Activated CD8-positive, alpha-beta T cell treated with anti-CD3 and anti-CD28 coated beads for 36 hours (primary cell): ENCODE results near the gene IGF2BP3. TPM values are rescaled to one million over a fixed set of nuclear protein-coding genes. Genes with fewer than 3 reads are reported as not detected.
"Not testable (repeated sequence)": the region's sequence is repeated elsewhere in the genome, so short reads cannot be mapped to it uniquely, and the experiment has no call there.

Experiments
- ATAC-seq: fragments of 200-7000 bp; cut with Tn5 transposase; one replicate; pipeline ENCODE4 v1.10.0; 2021; ENCODE audit warnings: mild to moderate bottlenecking, moderate library complexity
- CTCF ChIA-PET: fragments of 350-600 bp; sonication (Branson Sonifier 250); formaldehyde crosslinking; loops from one replicate; lab custom pipeline; 2021; ENCODE audit warnings: antibody characterized with exemption; lab: Charles Lee
- POLR2A ChIA-PET: fragments of 350-600 bp; sonication (Branson Sonifier 250); formaldehyde crosslinking; loops from one replicate; lab custom pipeline; 2021; ENCODE audit warnings: antibody characterized with exemption; lab: Charles Lee
- DNase-seq: peaks from one replicate; pipeline ENCODE4 v3.0.0-alpha.2; 2020
- H3K27ac Mint-ChIP-seq: one replicate; pipeline ENCODE4 v1.8.0; 2021; ENCODE audit warnings: mild to moderate bottlenecking, mixed read lengths
- H3K27me3 Mint-ChIP-seq: one replicate; pipeline ENCODE4 v1.8.0; 2021; ENCODE audit warnings: mixed read lengths
- H3K36me3 Mint-ChIP-seq: one replicate; pipeline ENCODE4 v1.8.0; 2021; ENCODE audit warnings: low read depth, mixed read lengths
- H3K4me1 Mint-ChIP-seq: one replicate; pipeline ENCODE4 v1.8.0; 2021; ENCODE audit warnings: low read depth, mixed read lengths
- H3K4me3 Mint-ChIP-seq: one replicate; pipeline ENCODE4 v1.8.0; 2021; ENCODE audit warnings: mild to moderate bottlenecking, moderate library complexity, mixed read lengths
- H3K9me3 Mint-ChIP-seq: one replicate; pipeline ENCODE4 v1.8.0; 2021; ENCODE audit warnings: mixed read lengths
- intact Hi-C: fragments of 100-400 bp; cut with micrococcal nuclease; formaldehyde crosslinking; loops from one replicate; pipeline ENCODE4 v1.10.0; 2022
- total RNA-seq, 2 experiments: library from RNA; stranded (reverse); gene quantifications; one replicate each; pipeline ENCODE4 v1.2.3, GENCODE V29; 2021
- TF ChIP-seq, protein P1 (sequence below): fragments of 200-600 bp; IDR thresholded peaks from one replicate; pipeline ENCODE4 v1.8.0; 2022; ENCODE audit warnings: antibody characterized with exemption, mild to moderate bottlenecking

Gene IGF2BP3
- total RNA-seq, 2 experiments from 2014 or later: 0.61 to 1.1 TPM

DNA sequence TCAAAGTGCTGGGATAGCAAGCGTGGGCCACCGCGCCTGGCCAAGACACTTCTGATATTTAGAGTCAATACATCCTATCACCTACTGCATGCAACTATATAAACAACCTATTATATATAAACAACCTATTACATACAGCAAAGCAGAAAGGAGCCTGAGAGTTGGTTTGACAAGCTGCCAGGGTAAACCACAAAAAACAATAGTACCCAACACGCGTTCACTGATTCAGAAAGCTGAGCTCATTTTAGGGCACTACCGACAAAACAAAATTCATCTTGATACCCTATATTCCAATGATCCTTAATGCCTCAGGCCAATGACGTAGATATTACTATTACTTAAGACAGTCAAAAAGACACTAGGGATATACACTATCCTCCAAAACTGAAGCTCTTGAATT is 154.9 kb downstream of the IGF2BP3 start:
- ChIA-PET POLR2A (no interaction called here), CTCF (interaction anchor here (1.0 to 2.1 kb wide), 2 partner anchors 28 to 36 kb away, joined by 3 to 4 read pairs; no protein-coding TSS in a partner anchor)
- intact Hi-C loops: no loop called here

DNA sequence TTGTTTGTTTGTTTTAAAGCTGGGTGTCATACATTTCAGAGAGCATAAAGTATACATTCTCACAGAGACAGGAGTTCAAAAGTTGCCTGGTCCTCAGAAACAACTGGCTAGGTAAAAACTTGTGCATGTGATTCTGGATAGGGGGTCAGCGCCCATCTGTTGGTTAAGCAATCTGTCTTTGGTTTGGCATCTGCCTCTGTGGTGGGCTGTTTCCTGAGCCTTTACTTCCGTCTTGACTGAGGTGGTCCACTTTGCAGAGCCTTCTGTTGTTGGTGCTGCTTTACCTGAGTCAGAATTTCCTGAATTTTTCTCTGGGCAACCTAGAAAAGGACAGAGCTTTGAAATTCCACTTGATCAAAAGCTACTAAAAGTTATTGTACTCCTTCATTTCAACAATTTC is 158.2 kb downstream of the IGF2BP3 start:
- ChIA-PET POLR2A (interaction anchor here (1.1 to 1.2 kb wide), 2 partner anchors 12 to 35 kb away, joined by 4 read pairs; no protein-coding TSS in a partner anchor), CTCF (interaction anchor here (2.1 kb wide), 1 partner anchor 39 kb away, joined by 10 read pairs; no protein-coding TSS in a partner anchor)
- DNase-seq, H3K9me3 Mint-ChIP-seq, H3K4me3 Mint-ChIP-seq, ATAC-seq, H3K27me3 Mint-ChIP-seq, intact Hi-C loops: not testable (repeated sequence)
- Mint-ChIP-seq H3K4me1 (peaks cover 25% of the 10 kb centered on the region), H3K27ac (peak overlapping the region; percentile 30), H3K36me3 (peaks cover 18% of the 10 kb centered on the region)

More for the DNA sequence above, 154.9 kb downstream of the IGF2BP3 start:
- no peak for DNase-seq
- Mint-ChIP-seq H3K9me3 (no peaks in the 10 kb centered on the region), H3K4me1 (peaks cover 19% of the 10 kb centered on the region), H3K36me3 (peaks cover 3% of the 10 kb centered on the region), H3K27ac (no peak overlapping the region), H3K27me3 (peaks cover 7% of the 10 kb centered on the region), H3K4me3 (no peak overlapping the region)
- no peak for ATAC-seq
- TF ChIP-seq, protein P1, sequence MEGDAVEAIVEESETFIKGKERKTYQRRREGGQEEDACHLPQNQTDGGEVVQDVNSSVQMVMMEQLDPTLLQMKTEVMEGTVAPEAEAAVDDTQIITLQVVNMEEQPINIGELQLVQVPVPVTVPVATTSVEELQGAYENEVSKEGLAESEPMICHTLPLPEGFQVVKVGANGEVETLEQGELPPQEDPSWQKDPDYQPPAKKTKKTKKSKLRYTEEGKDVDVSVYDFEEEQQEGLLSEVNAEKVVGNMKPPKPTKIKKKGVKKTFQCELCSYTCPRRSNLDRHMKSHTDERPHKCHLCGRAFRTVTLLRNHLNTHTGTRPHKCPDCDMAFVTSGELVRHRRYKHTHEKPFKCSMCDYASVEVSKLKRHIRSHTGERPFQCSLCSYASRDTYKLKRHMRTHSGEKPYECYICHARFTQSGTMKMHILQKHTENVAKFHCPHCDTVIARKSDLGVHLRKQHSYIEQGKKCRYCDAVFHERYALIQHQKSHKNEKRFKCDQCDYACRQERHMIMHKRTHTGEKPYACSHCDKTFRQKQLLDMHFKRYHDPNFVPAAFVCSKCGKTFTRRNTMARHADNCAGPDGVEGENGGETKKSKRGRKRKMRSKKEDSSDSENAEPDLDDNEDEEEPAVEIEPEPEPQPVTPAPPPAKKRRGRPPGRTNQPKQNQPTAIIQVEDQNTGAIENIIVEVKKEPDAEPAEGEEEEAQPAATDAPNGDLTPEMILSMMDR: no peak

DNA sequence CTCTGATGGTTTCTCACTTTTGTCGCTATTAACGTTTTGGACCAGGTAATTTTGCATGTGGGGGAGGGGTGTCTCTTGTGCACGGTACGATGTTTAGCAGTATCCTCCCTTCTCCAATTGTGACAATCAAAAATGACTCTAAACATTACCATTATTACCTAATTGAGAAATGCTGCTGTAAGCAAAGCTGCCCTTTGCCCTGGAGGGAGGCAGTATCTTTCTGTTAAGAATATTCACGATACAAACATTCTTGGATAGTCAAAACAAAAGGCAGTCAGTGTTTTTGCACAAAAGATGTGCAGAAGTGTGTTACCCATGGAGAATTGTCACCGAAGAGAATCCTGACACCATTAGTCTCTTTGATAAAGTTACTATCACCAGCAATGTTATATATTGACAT is 161.5 kb downstream of the IGF2BP3 start:
- Mint-ChIP-seq H3K27ac (no peak overlapping the region), H3K9me3 (no peaks in the 10 kb centered on the region), H3K36me3 (peaks cover 44% of the 10 kb centered on the region), H3K4me1 (peaks cover 42% of the 10 kb centered on the region), H3K27me3 (no peaks in the 10 kb centered on the region), H3K4me3 (no peak overlapping the region)
- ChIA-PET POLR2A (no interaction called here), CTCF (interaction anchor here (1.5 kb wide), 1 partner anchor 32 kb away, joined by 4 read pairs; no protein-coding TSS in a partner anchor)
- intact Hi-C loops: no loop called here
- TF ChIP-seq, protein P1: no peak
- ATAC-seq: no peak
- DNase-seq: no peak

DNA sequence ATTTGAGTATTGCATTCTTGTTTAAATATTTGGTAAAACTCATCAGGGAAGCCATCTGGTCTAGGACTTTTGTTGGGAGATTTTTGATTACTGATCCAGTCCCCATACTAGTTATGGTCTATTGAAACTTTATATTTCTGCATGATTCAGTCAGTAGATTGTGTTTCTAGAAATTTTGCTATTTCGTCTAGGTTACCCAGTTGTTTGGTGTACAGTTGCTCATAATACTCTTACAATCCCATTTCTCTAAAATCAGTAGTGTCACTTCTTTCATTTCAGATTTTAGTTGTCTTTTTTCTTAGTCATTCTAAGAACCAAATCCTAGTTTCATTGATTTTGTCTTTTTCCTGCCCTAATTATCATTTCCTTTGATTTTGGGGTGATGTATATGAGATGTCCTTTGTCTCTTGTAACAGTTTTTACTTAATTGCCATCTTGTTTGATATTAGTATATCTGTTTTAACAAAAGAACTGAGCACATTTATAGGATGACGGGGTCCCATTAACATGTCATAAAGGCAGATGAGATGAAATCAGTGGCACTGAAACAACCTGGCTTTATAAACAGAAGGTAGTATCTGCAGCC is 163.3 kb downstream of the IGF2BP3 start:
- ATAC-seq (peak; percentile 37), DNase-seq (no peak)
- H3K4me1 Mint-ChIP-seq: peaks cover 51% of the 10 kb centered on the region
- H3K27me3 Mint-ChIP-seq: no peaks in the 10 kb centered on the region
- intact Hi-C loops: no loop called here
- no peak overlapping the region for H3K4me3 Mint-ChIP-seq
- TF ChIP-seq, protein P1: no peak
- H3K36me3 Mint-ChIP-seq: peaks cover 56% of the 10 kb centered on the region
- POLR2A ChIA-PET: no interaction called here
- CTCF ChIA-PET: no interaction called here
- H3K27ac Mint-ChIP-seq: peak overlapping the region; percentile 41
- H3K9me3 Mint-ChIP-seq: no peaks in the 10 kb centered on the region

DNA sequence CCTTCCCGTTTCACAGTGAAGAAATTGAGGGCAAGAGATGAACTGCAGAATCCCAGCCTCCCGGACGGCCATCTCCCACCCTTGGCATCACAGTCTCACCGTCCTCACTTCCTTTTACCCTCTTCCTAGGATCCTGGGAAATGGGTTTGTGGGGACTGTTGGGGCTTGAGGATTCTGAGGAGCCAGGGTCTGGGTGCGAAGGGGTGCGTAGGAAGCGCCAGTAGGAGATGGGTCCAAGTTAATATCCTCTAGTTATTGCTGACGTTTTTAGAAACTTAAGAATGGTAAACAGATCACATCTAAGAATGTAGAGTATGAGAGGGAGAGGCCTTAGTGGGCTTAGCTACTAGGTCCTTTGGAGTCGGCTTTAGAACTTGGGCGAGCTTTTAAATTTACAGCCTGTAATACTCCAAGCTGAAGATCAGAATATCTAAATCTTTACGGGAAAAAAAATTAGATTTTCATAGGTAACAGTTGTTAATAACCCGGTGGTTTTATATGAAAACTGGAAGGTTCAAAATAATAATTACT is 170.5 kb downstream of the IGF2BP3 start:
- intact Hi-C loops: no loop called here
- POLR2A ChIA-PET: interaction anchor here (0.7 to 1.7 kb wide), 6 partner anchors 13 to 231 kb away, joined by 3 to 12 read pairs (median 4); no protein-coding TSS in a partner anchor
- H3K27me3 Mint-ChIP-seq: no peaks in the 10 kb centered on the region
- peaks cover 41% of the 10 kb centered on the region for H3K4me1 Mint-ChIP-seq
- H3K27ac Mint-ChIP-seq: peak overlapping the region; percentile 86
- H3K36me3 Mint-ChIP-seq: peaks cover 30% of the 10 kb centered on the region
- ATAC-seq: no peak
- TF ChIP-seq, protein P1: no peak
- CTCF ChIA-PET: interaction anchor here (1.2 to 6.1 kb wide), 4 partner anchors 10 to 46 kb away, joined by 3 to 31 read pairs (median 6); no protein-coding TSS in a partner anchor
- peak overlapping the region; percentile 97 for H3K4me3 Mint-ChIP-seq
- peak; percentile 5 for DNase-seq
- H3K9me3 Mint-ChIP-seq: no peaks in the 10 kb centered on the region
